Measurements from ENCODE around the gene HOXA4.

HOXA4 gene

DNA sequence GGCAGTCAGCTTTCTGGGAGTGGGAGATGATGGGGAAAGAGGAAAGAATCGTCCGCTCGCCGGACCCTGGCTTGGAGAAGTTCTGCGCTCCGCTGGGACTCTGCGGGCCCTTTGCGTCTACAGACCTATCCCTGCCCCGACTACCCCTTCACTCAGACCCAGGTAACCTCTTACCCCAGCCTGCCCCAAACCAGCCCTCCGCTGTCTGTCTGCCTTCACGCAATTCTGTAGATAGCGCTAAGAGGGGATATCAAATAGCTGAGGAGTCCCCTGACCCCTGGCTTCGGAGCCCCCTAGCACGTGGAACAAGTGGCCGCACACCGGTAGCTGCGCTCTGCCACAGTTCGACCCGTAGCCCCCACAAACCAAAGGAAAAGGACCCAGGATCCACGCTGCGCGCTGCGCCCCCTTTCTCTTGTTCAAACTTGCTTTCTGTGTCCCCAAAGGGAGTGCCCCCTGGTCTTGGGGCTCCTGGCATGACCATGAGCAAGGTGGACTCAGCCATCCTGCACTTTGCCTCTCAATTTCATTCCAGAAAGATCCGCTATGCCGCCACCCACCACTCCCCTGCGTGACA, 7.0 kb downstream of the HOXA4 start:
- no peak overlapping the region for H3K4me3 ChIP-seq (ENCODE audit: low read length)

DNA sequence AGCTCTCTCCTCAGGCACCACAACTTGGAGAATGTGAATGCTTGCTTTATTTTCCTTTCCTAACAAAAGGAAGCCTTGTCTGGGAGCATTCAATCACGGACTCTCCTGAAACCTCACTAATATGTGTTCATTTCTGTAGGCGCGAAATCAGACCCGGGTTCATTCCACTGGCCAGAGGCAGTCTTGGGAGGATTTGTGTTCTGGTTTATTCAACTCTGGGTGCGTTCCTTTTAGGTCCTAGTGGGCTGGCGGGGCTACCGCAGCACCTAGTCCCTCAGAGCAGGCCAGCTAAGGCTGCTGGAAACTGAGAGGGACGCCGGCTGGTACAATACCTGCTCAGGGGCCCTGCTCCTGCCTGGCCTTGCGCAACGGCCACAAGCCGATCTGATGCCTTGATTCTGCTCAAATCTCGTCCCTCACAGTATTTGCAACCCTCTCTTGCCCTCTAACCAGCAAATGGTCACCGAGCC, 7.5 kb downstream of the HOXA4 start:
- no peak overlapping the region for H3K4me3 ChIP-seq (ENCODE audit: low read length)

More for the DNA sequence above, 7.0 kb downstream of the HOXA4 start:
- DNase-seq (ENCODE audit: low read depth, low spot score) = no peak

DNA sequence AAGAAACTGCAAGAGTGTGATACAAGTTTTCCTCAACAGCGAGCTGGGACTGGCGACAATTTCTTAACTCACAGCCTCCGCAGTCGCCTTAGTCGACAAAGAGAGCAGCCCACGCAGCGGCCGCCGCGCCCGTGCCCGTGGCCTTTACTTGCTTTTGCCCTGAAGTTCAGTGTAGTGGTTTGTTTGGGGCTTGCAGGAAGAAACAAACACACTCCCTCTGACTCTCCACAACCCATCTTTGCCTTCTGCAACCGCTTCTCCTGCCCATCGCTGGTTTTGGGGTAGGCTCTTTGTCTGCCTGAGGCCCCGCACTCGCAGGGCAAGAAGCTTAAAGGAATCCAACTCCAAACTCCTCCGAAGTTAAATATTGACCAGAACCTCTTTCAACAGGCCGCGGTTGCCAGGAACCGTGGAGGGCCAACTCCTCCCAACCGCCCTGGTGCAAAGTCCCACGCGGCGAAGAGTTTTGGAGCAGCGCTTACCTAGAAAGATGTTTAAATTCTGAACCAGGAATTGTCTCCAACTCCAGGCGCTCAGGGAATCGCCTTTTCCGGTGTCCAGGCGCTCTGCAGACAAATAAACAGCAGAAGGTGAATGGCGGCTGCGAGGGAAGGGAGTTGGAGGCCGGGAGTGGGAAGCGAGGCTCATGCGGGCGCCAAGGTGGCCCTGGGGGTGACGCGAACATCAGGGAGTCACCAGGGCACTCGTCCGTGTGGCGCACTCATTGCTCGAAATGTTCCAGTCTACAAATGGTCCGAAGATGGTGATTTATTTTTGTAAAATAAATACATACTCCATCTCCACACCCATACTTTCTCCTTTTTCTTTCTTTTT, 8.3 kb downstream of the HOXA4 start:
- H3K4me3 ChIP-seq (ENCODE audit: low read length) = no peak overlapping the region
- DNase-seq (ENCODE audit: low read depth, low spot score) = no peak

More for the DNA sequence above, 7.5 kb downstream of the HOXA4 start:
- DNase-seq (ENCODE audit: low read depth, low spot score) = no peak

DNA sequence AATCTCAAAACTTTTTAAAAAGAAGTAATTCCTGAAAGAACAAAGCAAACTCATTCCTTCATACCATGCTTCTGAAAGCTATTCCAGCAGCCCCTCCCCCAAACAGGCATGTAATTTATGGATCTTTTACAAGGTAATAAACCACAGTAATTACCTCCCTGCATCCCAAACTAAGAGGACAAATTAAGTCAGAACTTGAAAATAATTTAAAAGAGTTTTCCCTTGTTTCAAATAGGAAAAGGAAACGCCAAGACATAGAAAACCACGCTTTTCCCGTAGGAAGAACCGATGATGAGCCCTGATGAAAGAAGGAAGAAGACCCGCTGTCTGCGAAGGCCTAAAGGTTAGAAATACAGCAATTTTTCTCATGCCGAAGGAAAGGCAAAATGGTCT, 8.9 kb downstream of the HOXA4 start:
- no peak for DNase-seq (ENCODE audit: low read depth, low spot score)

DNA sequence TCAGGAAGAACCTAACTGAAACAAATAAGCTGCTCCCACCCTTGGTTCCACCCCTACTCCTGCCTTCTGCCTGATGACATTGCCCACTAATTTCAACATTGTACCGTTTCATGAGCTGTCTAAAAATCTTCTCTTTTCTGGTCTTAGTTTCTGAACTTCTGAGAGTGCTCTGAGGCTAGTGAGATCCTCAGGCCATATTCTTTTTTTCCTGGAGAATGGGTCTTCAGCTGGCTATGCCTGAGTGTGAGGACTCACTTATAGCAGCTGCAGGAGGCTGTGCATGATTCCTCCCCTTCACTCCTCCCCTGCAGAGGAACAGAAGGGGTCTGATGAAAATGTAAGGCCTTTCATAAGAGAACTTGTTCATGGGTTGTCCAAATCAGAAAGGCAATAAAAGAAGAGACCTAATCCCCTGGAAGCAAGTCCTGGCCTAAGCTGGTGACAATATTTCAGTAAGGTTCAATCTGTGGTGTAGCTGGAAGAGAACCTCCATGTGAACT, 11.1 kb downstream of the HOXA4 start:
- no peak for DNase-seq (ENCODE audit: low read depth, low spot score)
- no peak overlapping the region for H3K4me3 ChIP-seq (ENCODE audit: low read length)

More for the DNA sequence above, 8.9 kb downstream of the HOXA4 start:
- no peak overlapping the region for H3K4me3 ChIP-seq (ENCODE audit: low read length)

DNA sequence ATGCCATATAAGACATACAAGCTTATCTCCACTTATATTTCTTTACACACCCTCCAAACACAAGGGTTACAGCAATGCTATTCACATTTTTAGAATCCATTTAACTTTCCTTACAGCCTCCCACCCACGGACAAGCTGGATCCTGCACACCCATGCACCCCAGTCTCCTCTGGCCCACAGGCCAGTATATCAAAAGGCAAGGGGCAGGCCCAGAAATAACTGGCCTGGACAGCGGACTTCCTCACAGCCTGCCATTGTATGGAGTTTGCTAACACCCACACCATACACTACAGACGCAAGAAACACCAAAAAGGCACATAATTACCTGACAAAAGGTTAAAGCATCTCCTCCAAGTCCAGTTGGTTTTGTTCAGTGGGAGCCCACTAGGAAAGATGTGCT, 12.0 kb downstream of the HOXA4 start:
- DNase-seq (ENCODE audit: low read depth, low spot score) = no peak
- no peak overlapping the region for H3K4me3 ChIP-seq (ENCODE audit: low read length)

DNA sequence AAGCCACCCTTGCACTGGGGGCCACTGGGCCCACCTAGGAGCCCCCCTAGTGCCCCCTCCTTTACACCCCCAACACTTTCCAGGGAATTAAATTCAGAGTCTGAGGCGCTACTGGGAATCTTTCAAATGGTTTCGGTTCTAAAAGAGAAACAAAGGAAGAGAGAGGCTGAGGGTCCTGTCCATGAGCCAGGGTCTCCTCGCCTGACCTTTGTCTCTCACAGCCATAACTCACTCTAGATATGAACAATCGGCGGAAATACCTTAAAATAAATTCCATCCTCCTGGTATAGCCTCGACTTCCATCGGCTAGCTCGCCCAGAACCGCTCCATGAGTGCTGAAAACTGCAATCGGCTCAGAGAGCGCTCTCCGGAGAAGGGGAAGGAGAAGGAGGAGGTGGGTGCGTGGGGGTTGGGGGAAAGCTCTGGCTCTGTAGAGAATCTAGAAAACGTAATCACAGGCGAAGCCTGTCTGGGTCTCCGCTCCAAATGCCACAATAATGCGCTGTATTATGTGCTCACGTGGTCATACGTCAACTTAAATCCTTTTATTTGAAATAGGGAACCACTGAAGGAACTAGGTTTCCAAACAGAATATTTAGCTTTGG, 12.6 kb downstream of the HOXA4 start:
- DNase-seq (ENCODE audit: low read depth, low spot score) = no peak
- H3K4me3 ChIP-seq (ENCODE audit: low read length) = no peak overlapping the region

DNA sequence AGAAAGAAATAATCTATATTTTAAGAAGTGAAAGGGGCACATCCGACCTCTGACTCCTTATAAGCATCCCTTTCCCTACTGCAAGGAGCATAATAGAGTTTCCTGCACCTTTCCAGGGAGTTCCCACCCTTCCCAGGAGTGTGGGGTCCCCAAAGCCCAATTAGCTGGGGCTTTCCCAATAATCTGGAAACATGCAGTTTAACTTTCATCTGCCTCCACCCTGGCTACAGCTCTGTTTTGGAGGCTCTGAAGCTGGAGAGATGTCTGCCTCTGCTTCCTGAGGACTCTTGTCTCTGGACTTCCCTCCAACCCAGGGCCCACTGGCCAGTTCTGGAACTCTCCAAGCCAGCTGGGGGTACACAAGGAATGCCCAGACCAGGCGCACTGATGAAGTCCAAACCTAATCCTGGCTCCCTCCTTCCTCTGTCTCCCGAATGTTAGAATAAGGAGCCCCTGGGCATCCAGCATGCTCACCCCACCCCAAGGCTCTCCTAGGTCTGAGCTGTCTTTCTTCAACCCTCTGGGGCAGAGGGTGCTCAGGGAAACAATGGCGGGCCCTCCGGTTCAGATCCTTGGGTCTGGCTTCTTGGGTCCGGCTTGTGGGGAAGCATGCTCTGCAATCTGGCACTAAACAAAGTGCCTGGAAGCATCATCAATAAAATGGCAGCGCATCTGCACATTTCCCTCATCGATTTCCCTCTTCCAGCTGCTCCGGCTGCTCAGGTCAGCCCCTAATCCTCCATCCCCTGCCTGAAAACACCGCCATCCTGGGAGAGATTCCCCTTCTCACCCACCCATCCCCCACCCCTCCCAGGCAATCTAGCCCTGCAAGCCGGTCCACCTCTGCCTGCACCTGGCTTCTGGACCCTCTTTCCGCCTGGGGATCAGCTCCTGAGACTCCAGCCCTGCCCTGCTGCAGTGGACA, 13.3 kb downstream of the HOXA4 start:
- H3K4me3 ChIP-seq (ENCODE audit: low read length) = no peak overlapping the region
- DNase-seq (ENCODE audit: low read depth, low spot score) = no peak

DNA sequence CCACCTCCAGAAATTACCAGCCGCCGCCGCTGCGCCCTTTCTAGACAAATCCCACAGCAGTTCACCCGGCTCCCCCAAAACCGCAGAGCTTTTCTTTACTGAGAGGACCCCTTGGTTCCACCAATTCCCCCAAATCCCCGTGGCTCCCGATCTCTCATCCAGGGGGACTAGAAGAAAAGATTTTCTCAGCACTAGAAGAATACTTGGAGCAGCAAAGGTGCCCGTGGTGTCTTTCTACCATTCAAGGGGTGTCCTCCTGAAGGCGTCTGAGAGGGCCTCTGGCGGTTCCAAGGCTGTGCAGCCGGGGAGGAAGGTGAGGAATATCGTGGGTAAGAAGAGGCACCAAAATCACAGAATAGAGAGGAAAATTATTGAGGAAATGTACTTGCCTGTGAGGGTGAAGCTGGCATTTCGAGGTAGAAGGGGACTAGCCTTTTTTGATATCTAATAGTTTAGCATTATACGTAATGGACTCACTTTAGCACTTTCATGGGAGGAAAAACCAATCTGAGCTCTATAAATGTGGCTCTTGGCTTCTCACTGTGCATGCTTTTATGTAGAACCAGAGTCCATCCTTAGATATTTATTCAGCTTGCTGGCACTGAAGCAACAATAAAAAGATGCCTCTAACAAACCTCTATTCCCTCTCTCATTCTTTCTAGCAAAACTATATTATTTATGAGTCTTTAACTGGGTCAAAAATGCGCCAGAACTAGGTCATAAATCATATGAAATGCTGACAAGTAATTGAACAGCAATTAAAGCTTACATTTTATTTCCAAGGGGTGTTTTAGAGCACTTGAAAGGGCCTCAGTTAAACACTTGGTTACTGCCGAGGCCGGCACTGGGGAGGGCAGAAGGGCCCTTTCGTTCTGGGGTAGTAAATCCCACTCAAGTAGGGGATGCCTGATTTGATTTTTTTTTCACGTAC, 14.3 kb downstream of the HOXA4 start:
- H3K4me3 ChIP-seq (ENCODE audit: low read length) = no peak overlapping the region
- DNase-seq (ENCODE audit: low read depth, low spot score) = no peak

DNA sequence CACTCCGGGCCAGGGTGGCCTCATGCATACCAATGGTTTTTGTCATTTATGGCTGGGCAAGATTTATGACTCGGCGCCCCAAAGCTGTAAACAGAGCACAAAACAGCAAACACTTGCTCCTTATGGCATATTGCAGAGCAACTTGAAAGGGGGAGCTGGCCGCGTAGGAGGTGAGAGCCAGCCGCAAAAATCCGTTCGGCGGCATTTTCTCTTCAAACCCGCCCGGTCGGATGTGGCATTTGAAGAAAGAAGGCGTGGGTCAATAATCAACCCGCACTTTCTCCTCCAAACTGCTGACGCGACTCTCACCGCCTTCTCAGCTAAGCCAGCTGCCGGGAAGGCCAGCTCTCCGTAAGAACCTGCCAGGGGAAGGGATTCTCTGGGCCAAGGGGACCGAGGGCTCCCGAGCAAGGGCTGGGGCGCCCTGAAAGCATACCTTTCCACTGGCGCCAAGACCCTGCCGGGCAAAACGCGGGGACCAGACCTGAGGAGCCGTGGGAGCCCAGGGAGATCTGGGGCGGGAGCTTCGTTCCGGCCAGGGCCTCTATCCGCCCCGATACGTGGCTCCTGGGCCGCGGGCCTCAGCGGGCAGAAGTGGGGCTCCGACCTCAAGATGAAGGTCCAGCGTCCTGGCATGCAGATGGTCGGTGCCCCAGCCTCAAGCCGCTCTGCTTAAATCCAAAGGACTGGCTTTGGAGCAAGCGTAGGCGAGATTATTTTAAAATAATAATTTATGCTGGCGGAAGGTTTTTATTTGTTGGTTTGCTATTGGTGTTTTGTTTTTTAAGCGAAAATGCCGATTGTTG, 15.1 kb downstream of the HOXA4 start:
- H3K4me3 ChIP-seq (ENCODE audit: low read length) = no peak overlapping the region
- no peak for DNase-seq (ENCODE audit: low read depth, low spot score)

DNA sequence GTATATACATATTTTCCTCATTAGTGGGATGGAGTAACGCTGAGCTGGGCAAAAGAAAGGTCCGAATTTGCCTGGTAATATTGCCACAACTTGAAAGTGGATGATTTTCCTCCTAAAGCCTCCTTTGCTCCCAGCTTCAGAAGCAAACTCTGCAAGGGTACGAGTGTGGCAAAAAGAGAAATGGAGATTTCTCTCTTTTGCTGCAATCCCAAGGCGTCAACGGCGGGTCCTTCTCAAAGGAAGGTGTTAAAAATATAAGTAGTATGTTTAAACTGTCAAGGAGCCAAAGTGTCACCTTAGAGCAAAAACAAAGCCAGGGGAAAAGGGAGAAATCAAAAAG, 15.7 kb downstream of the HOXA4 start:
- H3K4me3 ChIP-seq (ENCODE audit: low read length) = no peak overlapping the region
- no peak for DNase-seq (ENCODE audit: low read depth, low spot score)

DNA sequence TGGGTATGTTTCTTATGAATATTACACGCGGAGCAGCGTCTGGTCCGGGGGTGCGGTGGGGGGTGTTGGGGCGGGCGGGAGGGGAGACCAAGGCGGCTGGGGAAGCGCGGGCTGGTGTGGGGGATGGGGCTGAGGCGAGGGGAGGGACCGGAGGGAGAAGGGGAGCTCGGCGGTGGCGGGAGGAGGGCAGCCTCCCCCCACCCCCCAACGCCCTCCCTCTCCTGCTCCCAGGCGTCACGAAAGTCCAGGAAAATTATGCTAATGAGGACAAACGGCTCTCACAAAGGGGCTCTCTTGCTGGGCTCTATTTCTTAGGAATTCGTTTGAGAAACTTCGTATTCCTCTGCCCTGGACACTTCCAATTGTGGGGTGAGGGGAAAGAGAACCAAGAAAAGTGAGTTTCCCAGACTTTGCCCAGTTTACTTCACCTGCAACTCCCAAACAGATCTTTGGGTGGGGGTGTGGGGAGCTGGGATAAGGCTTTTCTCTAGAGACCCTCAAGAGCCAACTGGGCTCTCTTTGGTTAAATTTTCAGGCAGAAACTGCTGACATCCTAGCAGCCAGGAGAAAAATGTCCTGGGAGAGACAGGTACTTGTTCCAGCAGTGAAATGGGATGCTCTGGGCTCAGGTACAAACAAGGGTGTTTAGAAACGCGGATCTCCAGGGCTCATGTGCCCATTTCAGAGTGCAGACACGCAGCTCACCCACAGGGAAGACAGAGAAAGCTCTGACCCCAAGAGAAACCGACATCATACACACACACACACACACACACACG, 16.4 kb downstream of the HOXA4 start:
- no peak for DNase-seq (ENCODE audit: low read depth, low spot score)
- H3K4me3 ChIP-seq (ENCODE audit: low read length) = no peak overlapping the region

DNA sequence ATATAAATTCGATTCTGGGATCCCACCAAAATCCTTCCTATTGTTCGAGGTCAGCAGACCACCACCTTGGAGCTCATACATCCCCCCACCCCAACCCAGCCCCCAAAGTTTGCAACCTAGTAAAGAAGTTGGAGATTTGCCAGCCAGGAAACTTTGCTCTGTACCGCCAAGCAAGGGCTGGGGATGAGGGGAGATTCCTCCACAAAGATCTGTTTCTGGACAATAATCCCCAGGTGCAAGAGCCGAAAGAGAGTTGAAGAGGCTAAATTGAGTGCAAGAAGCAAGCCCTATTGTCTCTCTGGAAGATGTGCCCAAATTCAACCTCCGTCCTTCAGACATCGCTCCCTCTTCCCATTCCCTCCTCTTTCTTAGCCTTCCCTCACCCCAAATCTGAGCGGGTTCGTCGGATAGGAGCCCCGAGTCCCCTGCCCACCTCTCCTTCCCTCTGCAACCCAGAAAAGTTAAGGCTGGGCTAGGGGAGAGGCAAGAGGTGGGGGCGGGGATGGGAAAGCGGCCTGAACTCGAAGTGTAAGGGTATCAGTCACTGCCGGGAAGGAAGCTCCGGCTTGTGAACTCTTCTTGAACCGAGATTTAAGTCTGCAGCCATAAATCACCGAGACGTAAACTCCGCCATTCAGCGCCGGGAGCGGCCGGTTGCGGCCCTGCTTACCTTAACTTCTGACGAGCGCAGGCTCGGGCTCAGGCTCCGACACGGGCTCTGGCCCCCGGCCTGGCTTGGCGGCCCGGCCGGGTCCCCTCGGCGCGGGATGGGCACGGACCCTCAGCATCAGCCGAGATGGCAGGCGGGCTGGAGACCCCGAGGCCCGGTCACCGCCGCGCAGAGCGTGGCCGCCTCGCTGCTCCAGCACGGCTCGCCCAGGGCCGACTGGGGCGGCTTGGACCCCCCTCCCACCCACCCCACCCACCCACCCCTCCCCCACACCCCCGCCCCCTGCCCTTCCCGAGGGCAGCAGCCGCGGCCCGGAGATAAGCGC, 17.3 kb downstream of the HOXA4 start:
- no peak overlapping the region for H3K4me3 ChIP-seq (ENCODE audit: low read length)

DNA sequence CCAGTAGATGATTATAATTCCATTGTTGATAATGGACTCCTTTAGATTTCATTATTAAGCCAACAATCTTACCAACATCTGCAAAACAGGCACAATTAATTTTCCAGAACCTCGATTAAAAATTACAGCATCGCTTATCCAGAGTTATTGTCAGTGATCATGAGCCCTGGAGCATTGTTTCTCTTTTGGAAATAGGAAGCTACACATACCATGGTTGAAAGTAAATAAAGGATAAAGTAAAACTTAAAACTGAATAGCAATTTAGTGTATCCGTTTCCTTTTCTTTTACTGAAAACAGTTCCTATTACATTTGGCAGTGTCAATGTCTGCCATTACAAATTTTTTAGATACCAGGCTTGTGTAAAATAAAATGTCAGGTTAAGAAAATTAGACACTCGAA, 18.2 kb downstream of the HOXA4 start:
- DNase-seq (ENCODE audit: low read depth, low spot score) = no peak
- H3K4me3 ChIP-seq (ENCODE audit: low read length) = no peak overlapping the region

More for the DNA sequence above, 17.3 kb downstream of the HOXA4 start:
- no peak for DNase-seq (ENCODE audit: low read depth, low spot score)

DNA sequence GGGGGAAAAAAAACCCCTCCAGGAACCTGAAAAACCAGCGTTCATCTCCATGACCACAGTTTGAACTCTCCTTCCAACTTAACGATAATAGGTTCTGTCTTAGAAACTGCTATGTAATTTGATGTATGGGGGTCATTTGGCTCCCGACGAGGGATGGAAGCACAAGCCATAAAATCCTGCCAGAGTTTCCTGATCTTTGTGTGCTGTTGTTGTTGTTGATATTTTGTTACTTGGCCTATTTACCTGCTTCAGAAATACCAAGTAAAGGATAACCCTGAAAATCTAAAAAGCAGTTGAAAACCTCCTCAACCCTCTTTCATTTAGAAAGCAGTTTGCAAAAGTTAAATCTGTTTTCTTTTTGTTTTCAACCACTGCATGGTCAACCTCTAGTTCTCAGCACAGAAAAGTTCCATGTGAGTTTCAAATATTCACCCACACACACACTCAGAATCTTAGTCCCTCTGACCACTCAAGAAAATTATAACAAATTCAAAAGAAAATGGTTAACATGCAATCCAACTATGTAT, 18.7 kb downstream of the HOXA4 start:
- no peak for DNase-seq (ENCODE audit: low read depth, low spot score)
- no peak overlapping the region for H3K4me3 ChIP-seq (ENCODE audit: low read length)

Data from Jurkat, Clone E6-1 (cell line).